Calu3 (cell line): ENCODE data around the gene MAP4K3. TPM values are rescaled to one million over a fixed set of nuclear protein-coding genes. Genes with fewer than 3 reads are reported as not detected.

Source experiments
- BruUV-seq: library from RNA; stranded (reverse); fragments of 400-500 nt; replicated peaks from 2 replicates; lab custom pipeline; 2021; lab: Mats Ljungman, UMichigan
- CTCF ChIA-PET: fragments of 300-600 bp; sonication (Branson Sonifier 250); formaldehyde crosslinking; loops from one replicate; lab custom pipeline; 2022; ENCODE audit warnings: antibody characterized with exemption; lab: Charles Lee
- DNase-seq: peaks from one replicate; pipeline ENCODE4 v3.0.0; 2022
- H3K27ac Mint-ChIP-seq: one replicate; pipeline ENCODE4 v1.8.0; 2022; ENCODE audit warnings: mixed read lengths; ENCODE audit not compliant: unreplicated experiment
- H3K27me3 Mint-ChIP-seq: one replicate; pipeline ENCODE4 v1.8.0; 2022; ENCODE audit warnings: mixed read lengths; ENCODE audit not compliant: unreplicated experiment
- H3K36me3 Mint-ChIP-seq: one replicate; pipeline ENCODE4 v1.8.0; 2022; ENCODE audit warnings: mild to moderate bottlenecking, moderate library complexity, mixed read lengths; ENCODE audit not compliant: insufficient read depth, unreplicated experiment
- H3K4me1 Mint-ChIP-seq: one replicate; pipeline ENCODE4 v1.8.0; 2022; ENCODE audit warnings: mild to moderate bottlenecking, low read depth, mixed read lengths; ENCODE audit not compliant: unreplicated experiment
- H3K4me3 Mint-ChIP-seq: one replicate; pipeline ENCODE4 v1.8.0; 2022; ENCODE audit warnings: mild to moderate bottlenecking, low read depth, moderate library complexity, mixed read lengths; ENCODE audit not compliant: unreplicated experiment
- H3K9me3 Mint-ChIP-seq: one replicate; pipeline ENCODE4 v1.8.0; 2022; ENCODE audit warnings: low read depth, mixed read lengths; ENCODE audit not compliant: unreplicated experiment
- intact Hi-C: fragments of 100-400 bp; cut with micrococcal nuclease; formaldehyde crosslinking; loops from one replicate; pipeline ENCODE4 v1.10.0; 2022; ENCODE audit not compliant: unreplicated experiment
- total RNA-seq: library from RNA; stranded (reverse); gene quantifications from 2 replicates; pipeline ENCODE4 v1.2.3, GENCODE V29; 2022
- TF ChIP-seq, protein P1 (sequence below): fragments of 200-600 bp; IDR thresholded peaks from one replicate; pipeline ENCODE4 v1.8.0; 2022; ENCODE audit warnings: antibody characterized with exemption; ENCODE audit not compliant: unreplicated experiment

MAP4K3 gene
- total RNA-seq, 1 experiment from 2014 or later = 30.7 TPM

- no peaks in the 10 kb centered on the region for H3K27me3 Mint-ChIP-seq
- BruUV-seq = no TSS peak
- H3K27ac Mint-ChIP-seq = no peak overlapping the region
- no peak overlapping the region for H3K4me3 Mint-ChIP-seq
- H3K36me3 Mint-ChIP-seq = peaks cover 9% of the 10 kb centered on the region
- intact Hi-C loops = no loop called here
- TF ChIP-seq, protein P1, sequence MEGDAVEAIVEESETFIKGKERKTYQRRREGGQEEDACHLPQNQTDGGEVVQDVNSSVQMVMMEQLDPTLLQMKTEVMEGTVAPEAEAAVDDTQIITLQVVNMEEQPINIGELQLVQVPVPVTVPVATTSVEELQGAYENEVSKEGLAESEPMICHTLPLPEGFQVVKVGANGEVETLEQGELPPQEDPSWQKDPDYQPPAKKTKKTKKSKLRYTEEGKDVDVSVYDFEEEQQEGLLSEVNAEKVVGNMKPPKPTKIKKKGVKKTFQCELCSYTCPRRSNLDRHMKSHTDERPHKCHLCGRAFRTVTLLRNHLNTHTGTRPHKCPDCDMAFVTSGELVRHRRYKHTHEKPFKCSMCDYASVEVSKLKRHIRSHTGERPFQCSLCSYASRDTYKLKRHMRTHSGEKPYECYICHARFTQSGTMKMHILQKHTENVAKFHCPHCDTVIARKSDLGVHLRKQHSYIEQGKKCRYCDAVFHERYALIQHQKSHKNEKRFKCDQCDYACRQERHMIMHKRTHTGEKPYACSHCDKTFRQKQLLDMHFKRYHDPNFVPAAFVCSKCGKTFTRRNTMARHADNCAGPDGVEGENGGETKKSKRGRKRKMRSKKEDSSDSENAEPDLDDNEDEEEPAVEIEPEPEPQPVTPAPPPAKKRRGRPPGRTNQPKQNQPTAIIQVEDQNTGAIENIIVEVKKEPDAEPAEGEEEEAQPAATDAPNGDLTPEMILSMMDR = no peak
- H3K4me1 Mint-ChIP-seq = no peaks in the 10 kb centered on the region
- H3K9me3 Mint-ChIP-seq = no peaks in the 10 kb centered on the region
- DNase-seq = no peak
- CTCF ChIA-PET = no interaction called here
Observed at GRCh38 chr2:39455826-39456225, 18.7 kb upstream of the MAP4K3 start.

DNA sequence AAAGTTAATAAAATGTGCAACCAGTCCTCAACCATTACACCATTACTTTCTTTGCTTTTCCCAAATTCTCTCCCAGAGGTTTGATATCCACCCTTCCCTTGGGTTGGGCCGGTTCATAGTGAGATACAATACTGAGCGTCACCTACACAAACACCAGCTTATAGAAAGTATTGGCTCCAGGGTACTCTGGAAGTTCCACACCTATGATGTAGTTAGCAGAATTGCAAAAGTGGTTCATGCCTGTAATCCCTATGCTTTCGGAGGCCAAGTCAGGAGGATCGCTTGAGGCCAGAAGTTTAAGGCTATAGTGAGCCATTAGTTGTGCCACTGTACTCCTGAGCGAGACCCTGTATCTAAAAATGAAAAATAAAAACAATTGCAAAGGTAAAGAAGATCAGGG, 15.3 kb upstream of the MAP4K3 start:
- Mint-ChIP-seq H3K4me3 (no peak overlapping the region), H3K27me3 (no peaks in the 10 kb centered on the region), H3K36me3 (peaks cover 1% of the 10 kb centered on the region), H3K27ac (no peak overlapping the region), H3K4me1 (no peaks in the 10 kb centered on the region), H3K9me3 (no peaks in the 10 kb centered on the region)
- CTCF ChIA-PET = no interaction called here
- intact Hi-C loops = no loop called here
- no TSS peak for BruUV-seq
- TF ChIP-seq, protein P1 = no peak
- no peak for DNase-seq

GRCh38 chr2:39451954-39452353, 14.9 kb upstream of the MAP4K3 start:
- no TSS peak for BruUV-seq
- CTCF ChIA-PET = no interaction called here
- Mint-ChIP-seq H3K4me3 (no peak overlapping the region), H3K9me3 (no peaks in the 10 kb centered on the region), H3K27ac (no peak overlapping the region), H3K36me3 (no peaks in the 10 kb centered on the region), H3K27me3 (no peaks in the 10 kb centered on the region), H3K4me1 (no peaks in the 10 kb centered on the region)
- intact Hi-C loops = no loop called here
- no peak for DNase-seq
- TF ChIP-seq, protein P1 = no peak

- Mint-ChIP-seq H3K27ac (no peak overlapping the region), H3K27me3 (no peaks in the 10 kb centered on the region), H3K36me3 (no peaks in the 10 kb centered on the region), H3K9me3 (peaks cover under 1% of the 10 kb centered on the region), H3K4me3 (no peak overlapping the region), H3K4me1 (no peaks in the 10 kb centered on the region)
- intact Hi-C loops = no loop called here
- TF ChIP-seq, protein P1 = no peak
- CTCF ChIA-PET = no interaction called here
- no peak for DNase-seq
- no TSS peak for BruUV-seq
Observed at GRCh38 chr2:39448169-39448502, 11.1 kb upstream of the MAP4K3 start.
